GM23338 (cell line): ENCODE results near the gene ERN2.

Experiments
- CREB1 ChIP-seq: fragments of 250-450 bp; sonication (Bioruptor Pico); IDR thresholded peaks from 2 replicates; pipeline ENCODE4 v1.5.0; 2020; ENCODE audit warnings: low read depth, mild to moderate bottlenecking, moderate library complexity
- EZH2 ChIP-seq: fragments of 200-600 bp; sonication (generic); IDR thresholded peaks from one replicate; pipeline ENCODE4 v1.8.0; 2017; ENCODE audit warnings: antibody characterized with exemption, mild to moderate bottlenecking, low read depth; ENCODE audit not compliant: unreplicated experiment
- EZH2phosphoT487 ChIP-seq: fragments of 200-600 bp; sonication (generic); IDR thresholded peaks from one replicate; pipeline ENCODE4 v1.8.1; 2018; ENCODE audit warnings: antibody characterized with exemption; ENCODE audit not compliant: unreplicated experiment
- POLR2AphosphoS5 ChIP-seq: IDR thresholded peaks from 2 replicates; pipeline ENCODE4 v1.6.1; 2016; ENCODE audit warnings: antibody characterized with exemption, low read depth
- ZNF114 ChIP-seq: fragments of 250-450 bp; sonication (Bioruptor Pico); IDR thresholded peaks from 2 replicates; pipeline ENCODE4 v1.5.0; 2020; ENCODE audit warnings: mild to moderate bottlenecking, moderate library complexity
- TF ChIP-seq, protein P1 (sequence below), 2 experiments: fragments of 200-600 bp in 1 of 2; sonication (generic) in 1 of 2; conservative IDR thresholded peaks; 2 replicates each; pipeline versions ENCODE4 v1.5.1 to v1.6.1; 2016 to 2017; ENCODE audit warnings: antibody characterized with exemption in 2 of 2, low read depth in 2 of 2, mild to moderate bottlenecking in 2 of 2, moderate library complexity in 1 of 2
- TF ChIP-seq, protein P2 (sequence below): IDR thresholded peaks from 2 replicates; pipeline ENCODE4 v1.6.1; 2016; ENCODE audit warnings: antibody characterized with exemption
- TF ChIP-seq, protein P3 (sequence below): IDR thresholded peaks from one replicate; pipeline ENCODE4 v1.6.1; 2018; ENCODE audit warnings: antibody characterized with exemption; ENCODE audit not compliant: unreplicated experiment

DNA sequence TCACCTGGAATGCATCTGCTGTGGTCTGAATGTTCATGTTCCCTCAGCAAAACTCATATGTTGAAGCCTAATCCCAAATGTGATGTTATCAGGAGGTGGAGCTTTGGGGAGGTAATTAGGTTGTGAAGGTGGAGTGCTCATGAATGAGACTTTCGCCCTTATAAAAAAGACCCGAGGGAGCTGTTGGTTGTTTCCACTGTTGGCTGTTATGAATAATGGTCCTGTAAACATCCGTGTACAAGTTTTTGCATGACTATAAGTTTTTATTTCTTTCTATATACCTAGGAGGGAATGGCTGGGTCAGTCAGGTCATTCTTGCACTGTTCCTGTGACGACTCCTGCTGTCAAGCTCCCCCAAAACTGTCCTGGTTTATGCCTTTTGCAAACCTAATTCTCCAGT is 32.2 kb upstream of the ERN2 start:
- TF ChIP-seq, protein P1, sequence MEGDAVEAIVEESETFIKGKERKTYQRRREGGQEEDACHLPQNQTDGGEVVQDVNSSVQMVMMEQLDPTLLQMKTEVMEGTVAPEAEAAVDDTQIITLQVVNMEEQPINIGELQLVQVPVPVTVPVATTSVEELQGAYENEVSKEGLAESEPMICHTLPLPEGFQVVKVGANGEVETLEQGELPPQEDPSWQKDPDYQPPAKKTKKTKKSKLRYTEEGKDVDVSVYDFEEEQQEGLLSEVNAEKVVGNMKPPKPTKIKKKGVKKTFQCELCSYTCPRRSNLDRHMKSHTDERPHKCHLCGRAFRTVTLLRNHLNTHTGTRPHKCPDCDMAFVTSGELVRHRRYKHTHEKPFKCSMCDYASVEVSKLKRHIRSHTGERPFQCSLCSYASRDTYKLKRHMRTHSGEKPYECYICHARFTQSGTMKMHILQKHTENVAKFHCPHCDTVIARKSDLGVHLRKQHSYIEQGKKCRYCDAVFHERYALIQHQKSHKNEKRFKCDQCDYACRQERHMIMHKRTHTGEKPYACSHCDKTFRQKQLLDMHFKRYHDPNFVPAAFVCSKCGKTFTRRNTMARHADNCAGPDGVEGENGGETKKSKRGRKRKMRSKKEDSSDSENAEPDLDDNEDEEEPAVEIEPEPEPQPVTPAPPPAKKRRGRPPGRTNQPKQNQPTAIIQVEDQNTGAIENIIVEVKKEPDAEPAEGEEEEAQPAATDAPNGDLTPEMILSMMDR (conservative IDR thresholded peaks at IDR 0.05; ENCODE audit: low read depth in 2 of 2) = no peak
- no peak for TF ChIP-seq CREB1 (CRISPR knock-in tag)
- TF ChIP-seq, protein P2, sequence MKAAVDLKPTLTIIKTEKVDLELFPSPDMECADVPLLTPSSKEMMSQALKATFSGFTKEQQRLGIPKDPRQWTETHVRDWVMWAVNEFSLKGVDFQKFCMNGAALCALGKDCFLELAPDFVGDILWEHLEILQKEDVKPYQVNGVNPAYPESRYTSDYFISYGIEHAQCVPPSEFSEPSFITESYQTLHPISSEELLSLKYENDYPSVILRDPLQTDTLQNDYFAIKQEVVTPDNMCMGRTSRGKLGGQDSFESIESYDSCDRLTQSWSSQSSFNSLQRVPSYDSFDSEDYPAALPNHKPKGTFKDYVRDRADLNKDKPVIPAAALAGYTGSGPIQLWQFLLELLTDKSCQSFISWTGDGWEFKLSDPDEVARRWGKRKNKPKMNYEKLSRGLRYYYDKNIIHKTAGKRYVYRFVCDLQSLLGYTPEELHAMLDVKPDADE = no peak
- no peak for TF ChIP-seq POLR2AphosphoS5
- TF ChIP-seq, protein P3, sequence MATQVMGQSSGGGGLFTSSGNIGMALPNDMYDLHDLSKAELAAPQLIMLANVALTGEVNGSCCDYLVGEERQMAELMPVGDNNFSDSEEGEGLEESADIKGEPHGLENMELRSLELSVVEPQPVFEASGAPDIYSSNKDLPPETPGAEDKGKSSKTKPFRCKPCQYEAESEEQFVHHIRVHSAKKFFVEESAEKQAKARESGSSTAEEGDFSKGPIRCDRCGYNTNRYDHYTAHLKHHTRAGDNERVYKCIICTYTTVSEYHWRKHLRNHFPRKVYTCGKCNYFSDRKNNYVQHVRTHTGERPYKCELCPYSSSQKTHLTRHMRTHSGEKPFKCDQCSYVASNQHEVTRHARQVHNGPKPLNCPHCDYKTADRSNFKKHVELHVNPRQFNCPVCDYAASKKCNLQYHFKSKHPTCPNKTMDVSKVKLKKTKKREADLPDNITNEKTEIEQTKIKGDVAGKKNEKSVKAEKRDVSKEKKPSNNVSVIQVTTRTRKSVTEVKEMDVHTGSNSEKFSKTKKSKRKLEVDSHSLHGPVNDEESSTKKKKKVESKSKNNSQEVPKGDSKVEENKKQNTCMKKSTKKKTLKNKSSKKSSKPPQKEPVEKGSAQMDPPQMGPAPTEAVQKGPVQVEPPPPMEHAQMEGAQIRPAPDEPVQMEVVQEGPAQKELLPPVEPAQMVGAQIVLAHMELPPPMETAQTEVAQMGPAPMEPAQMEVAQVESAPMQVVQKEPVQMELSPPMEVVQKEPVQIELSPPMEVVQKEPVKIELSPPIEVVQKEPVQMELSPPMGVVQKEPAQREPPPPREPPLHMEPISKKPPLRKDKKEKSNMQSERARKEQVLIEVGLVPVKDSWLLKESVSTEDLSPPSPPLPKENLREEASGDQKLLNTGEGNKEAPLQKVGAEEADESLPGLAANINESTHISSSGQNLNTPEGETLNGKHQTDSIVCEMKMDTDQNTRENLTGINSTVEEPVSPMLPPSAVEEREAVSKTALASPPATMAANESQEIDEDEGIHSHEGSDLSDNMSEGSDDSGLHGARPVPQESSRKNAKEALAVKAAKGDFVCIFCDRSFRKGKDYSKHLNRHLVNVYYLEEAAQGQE = no peak
- TF ChIP-seq EZH2 = no peak
- no peak for TF ChIP-seq ZNF114 (CRISPR knock-in tag)
- TF ChIP-seq EZH2phosphoT487 = no peak
